22Rv1 (cell line): ENCODE data around the gene ARHGAP26.

Experiments used
- ZFX ChIP-seq: fragments of 450-650 bp; IDR thresholded peaks from 2 replicates; pipeline ENCODE4 v1.6.1; 2017; ENCODE audit warnings: antibody characterized with exemption, borderline replicate concordance
- TF ChIP-seq, protein P1 (sequence below): fragments of 450-650 bp; IDR thresholded peaks from 2 replicates; pipeline ENCODE4 v1.5.1; 2017; ENCODE audit warnings: mild to moderate bottlenecking

GRCh38 chr5:143217065-143217803 is 447.1 kb downstream of the ARHGAP26 start:
- TF ChIP-seq, protein P1, sequence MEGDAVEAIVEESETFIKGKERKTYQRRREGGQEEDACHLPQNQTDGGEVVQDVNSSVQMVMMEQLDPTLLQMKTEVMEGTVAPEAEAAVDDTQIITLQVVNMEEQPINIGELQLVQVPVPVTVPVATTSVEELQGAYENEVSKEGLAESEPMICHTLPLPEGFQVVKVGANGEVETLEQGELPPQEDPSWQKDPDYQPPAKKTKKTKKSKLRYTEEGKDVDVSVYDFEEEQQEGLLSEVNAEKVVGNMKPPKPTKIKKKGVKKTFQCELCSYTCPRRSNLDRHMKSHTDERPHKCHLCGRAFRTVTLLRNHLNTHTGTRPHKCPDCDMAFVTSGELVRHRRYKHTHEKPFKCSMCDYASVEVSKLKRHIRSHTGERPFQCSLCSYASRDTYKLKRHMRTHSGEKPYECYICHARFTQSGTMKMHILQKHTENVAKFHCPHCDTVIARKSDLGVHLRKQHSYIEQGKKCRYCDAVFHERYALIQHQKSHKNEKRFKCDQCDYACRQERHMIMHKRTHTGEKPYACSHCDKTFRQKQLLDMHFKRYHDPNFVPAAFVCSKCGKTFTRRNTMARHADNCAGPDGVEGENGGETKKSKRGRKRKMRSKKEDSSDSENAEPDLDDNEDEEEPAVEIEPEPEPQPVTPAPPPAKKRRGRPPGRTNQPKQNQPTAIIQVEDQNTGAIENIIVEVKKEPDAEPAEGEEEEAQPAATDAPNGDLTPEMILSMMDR = no peak
- no peak for TF ChIP-seq ZFX
